Neuronal stem cell (in vitro differentiated cells): Measurements from ENCODE around the gene TBC1D19. TPM values are rescaled to one million over a fixed set of nuclear protein-coding genes. Genes with fewer than 3 reads are reported as not detected.
A peak's percentile ranks its signal among the peaks of the same experiment; 100 is the strongest.
"Not testable (repeated sequence)": the region's sequence is repeated elsewhere in the genome, so short reads cannot be mapped to it uniquely, and the experiment has no call there.

Source experiments
- DNase-seq: peaks from one replicate; pipeline ENCODE4 v3.0.0-alpha.2; 2013; ENCODE audit warnings: low spot score
- H2AFZ ChIP-seq: one replicate; pipeline ENCODE4 v1.6.1; 2013; ENCODE audit warnings: mild to moderate bottlenecking, low read length, inconsistent platforms
- H2AK5ac ChIP-seq: 2 replicates; pipeline ENCODE4 v1.6.1; 2013; ENCODE audit warnings: low read depth, mild to moderate bottlenecking, inconsistent platforms, low read length, moderate library complexity, mixed read lengths
- H2BK120ac ChIP-seq: 2 replicates; pipeline ENCODE4 v1.6.1; 2013; ENCODE audit warnings: low read depth, mild to moderate bottlenecking, inconsistent platforms, low read length, moderate library complexity, mixed read lengths
- H2BK12ac ChIP-seq: one replicate; pipeline ENCODE4 v1.6.1; 2013; ENCODE audit warnings: low read length, inconsistent platforms
- H2BK15ac ChIP-seq: 2 replicates; pipeline ENCODE4 v1.6.1; 2013; ENCODE audit warnings: mild to moderate bottlenecking, low read length, inconsistent platforms, mixed read lengths
- H2BK5ac ChIP-seq: one replicate; pipeline ENCODE4 v1.6.1; 2013; ENCODE audit warnings: inconsistent platforms, mild to moderate bottlenecking, low read length, moderate library complexity
- H3K14ac ChIP-seq: one replicate; pipeline ENCODE4 v1.6.1; 2013; ENCODE audit warnings: low read length, inconsistent platforms
- H3K18ac ChIP-seq: 2 replicates; pipeline ENCODE4 v1.6.1; 2013; ENCODE audit warnings: low read length, inconsistent platforms
- H3K23ac ChIP-seq: 2 replicates; pipeline ENCODE4 v1.6.1; 2013; ENCODE audit warnings: low read depth, mild to moderate bottlenecking, mixed read lengths, low read length, inconsistent platforms; ENCODE audit not compliant: poor library complexity
- H3K27ac ChIP-seq: replicated peaks from 3 replicates; pipeline ENCODE4 v1.5.1; 2013; ENCODE audit warnings: low read length, inconsistent platforms
- H3K27me3 ChIP-seq, 3 experiments: 2 replicates each; pipeline ENCODE4 v1.6.1; 2013; ENCODE audit warnings: low read length in 3 of 3, mild to moderate bottlenecking in 2 of 3, inconsistent platforms in 1 of 3, low read depth in 1 of 3, mixed read lengths in 1 of 3, moderate library complexity in 1 of 3; ENCODE audit not compliant: control insufficient read depth in 3 of 3, insufficient read depth in 3 of 3
- H3K36me3 ChIP-seq, 2 donors: replicated peaks in 1 of 2; 2 replicates each; pipeline ENCODE4 v1.6.1; 2013; ENCODE audit warnings: low read length in 2 of 2; ENCODE audit not compliant: control insufficient read depth in 2 of 2, insufficient read depth in 2 of 2
- H3K4ac ChIP-seq: 2 replicates; pipeline ENCODE4 v1.6.1; 2013; ENCODE audit warnings: inconsistent platforms, mild to moderate bottlenecking, low read length, moderate library complexity
- H3K4me1 ChIP-seq, 2 donors: 1 replicate in 1 of 2; 2 replicates in 1 of 2; pipeline ENCODE4 v1.6.1; 2013; ENCODE audit warnings: low read length in 2 of 2, low read depth in 1 of 2; ENCODE audit not compliant: control insufficient read depth in 2 of 2, insufficient read depth in 1 of 2
- H3K4me2 ChIP-seq: one replicate; pipeline ENCODE4 v1.6.1; 2013; ENCODE audit warnings: mild to moderate bottlenecking, low read length, inconsistent platforms; ENCODE audit not compliant: insufficient read depth, poor library complexity, severe bottlenecking
- H3K4me3 ChIP-seq, 2 donors: 2 replicates each; pipeline ENCODE4 v1.5.1; 2013; ENCODE audit warnings: low read length in 2 of 2, mild to moderate bottlenecking in 2 of 2, inconsistent platforms in 1 of 2, moderate library complexity in 1 of 2
- H3K79me1 ChIP-seq: one replicate; pipeline ENCODE4 v1.6.1; 2013; ENCODE audit warnings: low read depth, mild to moderate bottlenecking, inconsistent platforms, low read length, moderate library complexity
- H3K9ac ChIP-seq: one replicate; pipeline ENCODE4 v1.6.1; 2013; ENCODE audit warnings: mild to moderate bottlenecking, low read depth, low read length, inconsistent platforms; ENCODE audit not compliant: poor library complexity
- H3K9me3 ChIP-seq, 2 donors: replicated peaks in 1 of 2; 2 replicates each; pipeline versions ENCODE3 to v1.6.1; 2013; ENCODE audit warnings: low read length in 2 of 2, mild to moderate bottlenecking in 2 of 2, inconsistent platforms in 1 of 2, low read depth in 1 of 2, mixed read lengths in 1 of 2, moderate library complexity in 1 of 2; ENCODE audit not compliant: control insufficient read depth in 2 of 2, insufficient read depth in 1 of 2
- H4K8ac ChIP-seq: one replicate; pipeline ENCODE4 v1.6.1; 2013; ENCODE audit warnings: low read depth, mild to moderate bottlenecking, inconsistent platforms, low read length, moderate library complexity
- H4K91ac ChIP-seq: one replicate; pipeline ENCODE4 v1.6.1; 2013; ENCODE audit warnings: low read length, low read depth, mild to moderate bottlenecking, inconsistent platforms; ENCODE audit not compliant: poor library complexity
- WGBS, 2 donors: extraction: QIAGEN DNeasy Blood & Tissue Kit; methylation state at CpG; one replicate each; pipeline ENCODE4 v1.1.7; 2013; ENCODE audit warnings: missing lambda C conversion rate in 2 of 2, mixed read lengths in 1 of 2; ENCODE audit not compliant: insufficient read length in 2 of 2, insufficient replicate concordance in 1 of 2; ENCODE audit errors: extremely low coverage in 2 of 2; 5-methylcytosine and 5-hydroxymethylcytosine counted together
- polyA plus RNA-seq, 2 experiments: library from polyadenylated mRNA; stranded (reverse); fragments of 200-250 nt; gene quantifications; one replicate each; pipeline ENCODE4 v1.2.3, GENCODE V29; 2013

The TBC1D19 gene
- 6.8 TPM for polyA plus RNA-seq (2013, experiment 1 of 2)
- 7.6 TPM for polyA plus RNA-seq (2013, experiment 2 of 2)

GRCh38 chr4:26583865-26584652, at the start of gene TBC1D19:
TBC1D19 (plus strand) TSS chr4:26584084; CDS start chr4:26584194, 110 bp downstream.
- no peak within 1 kb of the TSS for H2BK15ac ChIP-seq
- peaks cover 0 to 1% (median 0%) of the 10 kb centered on the region in 3 experiments for H3K27me3 ChIP-seq
- no CpG with 5 or more reads among the region's 39 CpGs for WGBS, 2 donors
- no peak within 1 kb of the TSS for H3K14ac ChIP-seq
- no peak within 1 kb of the TSS for H2BK120ac ChIP-seq
- H2BK12ac ChIP-seq, result no peak within 1 kb of the TSS
- H3K23ac ChIP-seq, result peak within 1 kb of the TSS; percentile 6
- no peaks in the 10 kb centered on the region for H3K9me3 ChIP-seq
- peak within 1 kb of the TSS; percentile 84 for H2AFZ ChIP-seq
- no peak within 1 kb of the TSS for H4K91ac ChIP-seq
- peak; percentile 83 for DNase-seq
- no peak within 1 kb of the TSS for H3K18ac ChIP-seq
- H3K36me3 ChIP-seq, result no peaks in the 10 kb centered on the region
- H3K4me2 ChIP-seq, result peak within 1 kb of the TSS; percentile 75
- peak within 1 kb of the TSS; percentile 7 for H3K27ac ChIP-seq
- H3K4me3 ChIP-seq, result peak within 1 kb of the TSS; percentile 70 to 92
- H4K8ac ChIP-seq, result no peak within 1 kb of the TSS
- H2BK5ac ChIP-seq, result no peak within 1 kb of the TSS
- H3K4me1 ChIP-seq, result peaks cover 0 to 5% of the 10 kb centered on the region in 2 donors
- no peak within 1 kb of the TSS for H3K4ac ChIP-seq
- peak within 1 kb of the TSS; percentile 64 for H3K9ac ChIP-seq
- no peaks in the 10 kb centered on the region for H3K79me1 ChIP-seq
- H2AK5ac ChIP-seq, result no peak within 1 kb of the TSS

GRCh38 chr4:26542991-26543390, 40.9 kb upstream of the TBC1D19 start:
- WGBS, 2 donors, result no CpG with 5 or more reads among the region's 3 CpGs
- H3K9ac ChIP-seq, result no peak overlapping the region
- H2AK5ac ChIP-seq, result no peak overlapping the region
- no peak overlapping the region for H2BK15ac ChIP-seq
- no peak overlapping the region for H3K4me3 ChIP-seq
- H3K27me3 ChIP-seq, result no peaks in the 10 kb centered on the region
- no peak overlapping the region for H3K18ac ChIP-seq
- no peak overlapping the region for H3K4me2 ChIP-seq
- H2BK5ac ChIP-seq, result no peak overlapping the region
- no peaks in the 10 kb centered on the region for H3K4me1 ChIP-seq
- H2AFZ ChIP-seq, result no peak overlapping the region
- H3K4ac ChIP-seq, result no peak overlapping the region
- no peaks in the 10 kb centered on the region for H3K79me1 ChIP-seq
- no peak for DNase-seq
- H2BK120ac ChIP-seq, result no peak overlapping the region
- H4K91ac ChIP-seq, result no peak overlapping the region
- no peaks in the 10 kb centered on the region for H3K36me3 ChIP-seq
- H4K8ac ChIP-seq, result no peak overlapping the region
- no peak overlapping the region for H3K23ac ChIP-seq
- no peak overlapping the region for H2BK12ac ChIP-seq
- peaks cover 3 to 4% of the 10 kb centered on the region in 2 donors for H3K9me3 ChIP-seq
- H3K14ac ChIP-seq, result no peak overlapping the region
- no peak overlapping the region for H3K27ac ChIP-seq

GRCh38 chr4:26544421-26544820, 39.5 kb upstream of the TBC1D19 start:
- H3K27ac ChIP-seq, result no peak overlapping the region
- H2AFZ ChIP-seq, result no peak overlapping the region
- no peak overlapping the region for H2BK120ac ChIP-seq
- no peaks in the 10 kb centered on the region for H3K27me3 ChIP-seq
- H4K8ac ChIP-seq, result no peak overlapping the region
- no peak overlapping the region for H2BK5ac ChIP-seq
- no peak overlapping the region for H3K9ac ChIP-seq
- peaks cover 3 to 4% of the 10 kb centered on the region in 2 donors for H3K9me3 ChIP-seq
- H3K4me2 ChIP-seq, result no peak overlapping the region
- no peak overlapping the region for H2AK5ac ChIP-seq
- H2BK15ac ChIP-seq, result no peak overlapping the region
- no peak overlapping the region for H3K4ac ChIP-seq
- H3K79me1 ChIP-seq, result no peaks in the 10 kb centered on the region
- H3K18ac ChIP-seq, result no peak overlapping the region
- H3K4me3 ChIP-seq, result no peak overlapping the region
- no peak overlapping the region for H4K91ac ChIP-seq
- H3K14ac ChIP-seq, result no peak overlapping the region
- DNase-seq, result no peak
- no peak overlapping the region for H2BK12ac ChIP-seq
- H3K36me3 ChIP-seq, result no peaks in the 10 kb centered on the region
- no peaks in the 10 kb centered on the region for H3K4me1 ChIP-seq
- no CpG with 5 or more reads among the region's 2 CpGs for WGBS, 2 donors
- no peak overlapping the region for H3K23ac ChIP-seq

- H3K4me1 ChIP-seq, H3K4me2 ChIP-seq, H3K36me3 ChIP-seq, H2AK5ac ChIP-seq, H3K79me1 ChIP-seq, H3K23ac ChIP-seq, H4K8ac ChIP-seq, H2BK12ac ChIP-seq, H3K9ac ChIP-seq, H3K27me3 ChIP-seq, H3K9me3 ChIP-seq, H3K4ac ChIP-seq, H2BK120ac ChIP-seq, H3K14ac ChIP-seq, H2BK5ac ChIP-seq, H4K91ac ChIP-seq, H2AFZ ChIP-seq, H2BK15ac ChIP-seq, H3K4me3 ChIP-seq, H3K27ac ChIP-seq, DNase-seq, H3K18ac ChIP-seq: not testable (repeated sequence)
- no CpG with 5 or more reads among the region's 1 CpG for WGBS, 2 donors
Observed at GRCh38 chr4:26548379-26548778, 35.5 kb upstream of the TBC1D19 start.
